Embryonic facial prominence (tissue), 1 donor: ENCODE results near the gene POLE.
"Not testable (repeated sequence)": the region's sequence is repeated elsewhere in the genome, so short reads cannot be mapped to it uniquely, and the experiment has no call there.

Experiments used
- DNase-seq: peaks from one replicate; pipeline ENCODE4 v3.0.0-alpha.2; 2016; ENCODE audit errors: extremely low spot score

The POLE gene

GRCh38 chr12:132615579-132616038 is 71.5 kb downstream of the POLE start:
- no peak for DNase-seq

- DNase-seq = peak; percentile 52
Observed at GRCh38 chr12:132614861-132615578, 72.1 kb downstream of the POLE start.

- DNase-seq = no peak
Observed at GRCh38 chr12:132614029-132614428, 73.1 kb downstream of the POLE start.

- DNase-seq = no peak
Observed at GRCh38 chr12:132611620-132612019, 75.5 kb downstream of the POLE start.

GRCh38 chr12:132610866-132611602 is 76.1 kb downstream of the POLE start:
- no peak for DNase-seq

GRCh38 chr12:132610051-132610759 is 76.9 kb downstream of the POLE start, which contains the start of gene LRCOL1:
Gene LRCOL1 (minus strand): TSS chr12:132610582. CDS start chr12:132606251, 4,331 bp downstream.
- DNase-seq = no peak

GRCh38 chr12:132608231-132609171 is 78.6 kb downstream of the POLE start:
- DNase-seq = no peak

- no peak for DNase-seq
Observed at GRCh38 chr12:132606927-132607326, 80.2 kb downstream of the POLE start.

- no peak for DNase-seq
Observed at GRCh38 chr12:132606466-132606865, 80.7 kb downstream of the POLE start.

- DNase-seq = no peak
Observed at GRCh38 chr12:132605892-132606291, 81.2 kb downstream of the POLE start.

- DNase-seq = no peak
Observed at GRCh38 chr12:132604668-132605441, 82.3 kb downstream of the POLE start.

GRCh38 chr12:132604151-132604618 is 83.0 kb downstream of the POLE start:
- DNase-seq = no peak

GRCh38 chr12:132603240-132604150 is 83.6 kb downstream of the POLE start:
- DNase-seq = no peak

- DNase-seq = no peak
Observed at GRCh38 chr12:132602572-132603239, 84.4 kb downstream of the POLE start.

GRCh38 chr12:132601171-132601883 is 85.8 kb downstream of the POLE start:
- no peak for DNase-seq

GRCh38 chr12:132600048-132601032 is 86.8 kb downstream of the POLE start:
- peak; percentile 42 for DNase-seq

GRCh38 chr12:132599502-132599901 is 87.6 kb downstream of the POLE start:
- not testable (repeated sequence) for DNase-seq
